IMR-90 (cell line): ENCODE results near the gene TNNC1.

Source experiments
- CEBPB ChIP-seq: IDR thresholded peaks from 2 replicates; pipeline ENCODE4 v1.6.1; 2012; ENCODE audit warnings: low read depth, low read length, improper control_type of control experiment
- CTCF ChIP-seq: conservative IDR thresholded peaks from 2 replicates; pipeline ENCODE4 v1.5.1; 2012; ENCODE audit warnings: mild to moderate bottlenecking, low read depth, low read length, improper control_type of control experiment
- MAFK ChIP-seq: IDR thresholded peaks from 2 replicates; pipeline ENCODE4 v1.6.1; 2012; ENCODE audit warnings: low read depth, low read length, improper control_type of control experiment
- MXI1 ChIP-seq: IDR thresholded peaks from 2 replicates; pipeline ENCODE4 v1.6.1; 2012; ENCODE audit warnings: low read depth, mild to moderate bottlenecking, low read length, moderate library complexity, borderline replicate concordance
- POLR2A ChIP-seq: IDR thresholded peaks from 2 replicates; pipeline ENCODE4 v1.6.1; 2012; ENCODE audit warnings: mild to moderate bottlenecking, low read depth, low read length
- RAD21 ChIP-seq: IDR thresholded peaks from 2 replicates; pipeline ENCODE4 v1.6.1; 2012; ENCODE audit warnings: low read length, improper control_type of control experiment
- SMC3 ChIP-seq: fragments of 150-350 bp; IDR thresholded peaks from 2 replicates; pipeline ENCODE4 v1.6.1; 2016; ENCODE audit warnings: low read depth, mild to moderate bottlenecking, antibody characterized with exemption, low read length, moderate library complexity
- TF ChIP-seq, protein P1 (sequence below): fragments of 150-350 bp; IDR thresholded peaks from 2 replicates; pipeline ENCODE4 v1.6.1; 2016; ENCODE audit warnings: low read depth, mild to moderate bottlenecking, low read length, moderate library complexity, borderline replicate concordance
- TF ChIP-seq, protein P2 (sequence below): fragments of 150-350 bp; IDR thresholded peaks from 2 replicates; pipeline ENCODE4 v1.6.1; 2017; ENCODE audit warnings: mild to moderate bottlenecking, antibody characterized with exemption, low read length, low read depth

DNA sequence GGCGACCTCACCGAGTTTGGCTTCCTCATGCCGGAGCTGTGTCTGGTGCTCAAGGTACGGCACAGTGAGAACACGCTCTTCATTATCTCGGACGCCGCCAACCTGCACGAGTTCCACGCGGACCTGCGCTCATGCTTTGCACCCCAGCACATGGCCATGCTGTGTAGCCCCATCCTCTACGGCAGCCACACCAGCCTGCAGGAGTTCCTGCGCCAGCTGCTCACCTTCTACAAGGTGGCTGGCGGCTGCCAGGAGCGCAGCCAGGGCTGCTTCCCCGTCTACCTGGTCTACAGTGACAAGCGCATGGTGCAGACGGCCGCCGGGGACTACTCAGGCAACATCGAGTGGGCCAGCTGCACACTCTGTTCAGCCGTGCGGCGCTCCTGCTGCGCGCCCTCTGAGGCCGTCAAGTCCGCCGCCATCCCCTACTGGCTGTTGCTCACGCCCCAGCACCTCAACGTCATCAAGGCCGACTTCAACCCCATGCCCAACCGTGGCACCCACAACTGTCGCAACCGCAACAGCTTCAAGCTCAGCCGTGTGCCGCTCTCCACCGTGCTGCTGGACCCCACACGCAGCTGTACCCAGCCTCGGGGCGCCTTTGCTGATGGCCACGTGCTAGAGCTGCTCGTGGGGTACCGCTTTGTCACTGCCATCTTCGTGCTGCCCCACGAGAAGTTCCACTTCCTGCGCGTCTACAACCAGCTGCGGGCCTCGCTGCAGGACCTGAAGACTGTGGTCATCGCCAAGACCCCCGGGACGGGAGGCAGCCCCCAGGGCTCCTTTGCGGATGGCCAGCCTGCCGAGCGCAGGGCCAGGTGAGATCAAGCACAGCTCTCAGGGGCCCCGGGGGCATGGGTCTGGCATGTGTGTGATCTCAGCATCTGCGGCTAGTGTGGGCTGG, 34.2 kb upstream of the TNNC1 start:
- no peak for TF ChIP-seq CEBPB
- TF ChIP-seq CTCF: no peak
- no peak for TF ChIP-seq SMC3
- TF ChIP-seq POLR2A: no peak
- TF ChIP-seq MXI1: no peak
- TF ChIP-seq, protein P1, sequence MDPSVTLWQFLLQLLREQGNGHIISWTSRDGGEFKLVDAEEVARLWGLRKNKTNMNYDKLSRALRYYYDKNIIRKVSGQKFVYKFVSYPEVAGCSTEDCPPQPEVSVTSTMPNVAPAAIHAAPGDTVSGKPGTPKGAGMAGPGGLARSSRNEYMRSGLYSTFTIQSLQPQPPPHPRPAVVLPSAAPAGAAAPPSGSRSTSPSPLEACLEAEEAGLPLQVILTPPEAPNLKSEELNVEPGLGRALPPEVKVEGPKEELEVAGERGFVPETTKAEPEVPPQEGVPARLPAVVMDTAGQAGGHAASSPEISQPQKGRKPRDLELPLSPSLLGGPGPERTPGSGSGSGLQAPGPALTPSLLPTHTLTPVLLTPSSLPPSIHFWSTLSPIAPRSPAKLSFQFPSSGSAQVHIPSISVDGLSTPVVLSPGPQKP: no peak
- TF ChIP-seq RAD21: no peak
- TF ChIP-seq, protein P2, sequence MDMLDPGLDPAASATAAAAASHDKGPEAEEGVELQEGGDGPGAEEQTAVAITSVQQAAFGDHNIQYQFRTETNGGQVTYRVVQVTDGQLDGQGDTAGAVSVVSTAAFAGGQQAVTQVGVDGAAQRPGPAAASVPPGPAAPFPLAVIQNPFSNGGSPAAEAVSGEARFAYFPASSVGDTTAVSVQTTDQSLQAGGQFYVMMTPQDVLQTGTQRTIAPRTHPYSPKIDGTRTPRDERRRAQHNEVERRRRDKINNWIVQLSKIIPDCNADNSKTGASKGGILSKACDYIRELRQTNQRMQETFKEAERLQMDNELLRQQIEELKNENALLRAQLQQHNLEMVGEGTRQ: no peak
- no peak for TF ChIP-seq MAFK
